Activated CD8-positive, alpha-beta T cell treated with anti-CD3 and anti-CD28 coated beads for 36 hours (primary cell): ENCODE measurements around the gene CCRL2. TPM values are rescaled to one million over a fixed set of nuclear protein-coding genes. Genes with fewer than 3 reads are reported as not detected.
"Not testable (repeated sequence)": the region's sequence is repeated elsewhere in the genome, so short reads cannot be mapped to it uniquely, and the experiment has no call there.

ENCODE experiments used
- ATAC-seq: fragments of 200-7000 bp; cut with Tn5 transposase; one replicate; pipeline ENCODE4 v1.10.0; 2021; ENCODE audit warnings: mild to moderate bottlenecking, moderate library complexity
- CTCF ChIA-PET: fragments of 350-600 bp; sonication (Branson Sonifier 250); formaldehyde crosslinking; loops from one replicate; lab custom pipeline; 2021; ENCODE audit warnings: antibody characterized with exemption; lab: Charles Lee
- POLR2A ChIA-PET: fragments of 350-600 bp; sonication (Branson Sonifier 250); formaldehyde crosslinking; loops from one replicate; lab custom pipeline; 2021; ENCODE audit warnings: antibody characterized with exemption; lab: Charles Lee
- DNase-seq: peaks from one replicate; pipeline ENCODE4 v3.0.0-alpha.2; 2020
- H3K27ac Mint-ChIP-seq: one replicate; pipeline ENCODE4 v1.8.0; 2021; ENCODE audit warnings: mild to moderate bottlenecking, mixed read lengths
- H3K27me3 Mint-ChIP-seq: one replicate; pipeline ENCODE4 v1.8.0; 2021; ENCODE audit warnings: mixed read lengths
- H3K36me3 Mint-ChIP-seq: one replicate; pipeline ENCODE4 v1.8.0; 2021; ENCODE audit warnings: low read depth, mixed read lengths
- H3K4me1 Mint-ChIP-seq: one replicate; pipeline ENCODE4 v1.8.0; 2021; ENCODE audit warnings: low read depth, mixed read lengths
- H3K4me3 Mint-ChIP-seq: one replicate; pipeline ENCODE4 v1.8.0; 2021; ENCODE audit warnings: mild to moderate bottlenecking, moderate library complexity, mixed read lengths
- H3K9me3 Mint-ChIP-seq: one replicate; pipeline ENCODE4 v1.8.0; 2021; ENCODE audit warnings: mixed read lengths
- CTCF ChIP-seq: fragments of 200-600 bp; IDR thresholded peaks from one replicate; pipeline ENCODE4 v1.8.0; 2022; ENCODE audit warnings: antibody characterized with exemption, mild to moderate bottlenecking
- intact Hi-C: fragments of 100-400 bp; cut with micrococcal nuclease; formaldehyde crosslinking; loops from one replicate; pipeline ENCODE4 v1.10.0; 2022
- total RNA-seq, 2 experiments: library from RNA; stranded (reverse); gene quantifications; one replicate each; pipeline ENCODE4 v1.2.3, GENCODE V29; 2021

Gene CCRL2
- total RNA-seq, 2 experiments from 2014 or later = 2.8 TPM

- no peaks in the 10 kb centered on the region for H3K4me1 Mint-ChIP-seq
Observed at GRCh38 chr3:46422617-46423016, 15.6 kb downstream of the CCRL2 start.

GRCh38 chr3:46423588-46423987 lies 16.5 kb downstream of the CCRL2 start:
- H3K4me1 Mint-ChIP-seq = no peaks in the 10 kb centered on the region
- CTCF ChIA-PET = interaction anchor here (1.3 kb wide), 1 partner anchor 206 kb away, joined by 3 read pairs; no protein-coding TSS in a partner anchor
- TF ChIP-seq CTCF = no peak
- H3K36me3 Mint-ChIP-seq = no peaks in the 10 kb centered on the region
- POLR2A ChIA-PET = no interaction called here
- intact Hi-C loops = no loop called here
- ATAC-seq (no peak), DNase-seq (no peak)
- no peaks in the 10 kb centered on the region for H3K9me3 Mint-ChIP-seq
- no peaks in the 10 kb centered on the region for H3K27me3 Mint-ChIP-seq
- no peak overlapping the region for H3K4me3 Mint-ChIP-seq
- no peak overlapping the region for H3K27ac Mint-ChIP-seq

More at GRCh38 chr3:46422617-46423016, 15.6 kb downstream of the CCRL2 start:
- ChIA-PET POLR2A (no interaction called here), CTCF (no interaction called here)
- no peak for TF ChIP-seq CTCF
- no peak overlapping the region for H3K4me3 Mint-ChIP-seq
- H3K36me3 Mint-ChIP-seq = no peaks in the 10 kb centered on the region
- DNase-seq (no peak), ATAC-seq (no peak)
- H3K27me3 Mint-ChIP-seq = no peaks in the 10 kb centered on the region
- no peaks in the 10 kb centered on the region for H3K9me3 Mint-ChIP-seq
- intact Hi-C loops = no loop called here
- H3K27ac Mint-ChIP-seq = no peak overlapping the region

GRCh38 chr3:46426476-46426875 lies 19.4 kb downstream of the CCRL2 start:
- intact Hi-C loops, ATAC-seq, H3K4me3 Mint-ChIP-seq, H3K27ac Mint-ChIP-seq, DNase-seq, H3K36me3 Mint-ChIP-seq, H3K9me3 Mint-ChIP-seq, H3K4me1 Mint-ChIP-seq, H3K27me3 Mint-ChIP-seq: not testable (repeated sequence)
- POLR2A ChIA-PET = interaction anchor here (1.9 kb wide), 1 partner anchor 10 kb away, joined by 5 read pairs; no protein-coding TSS in a partner anchor
- CTCF ChIA-PET = interaction anchor here (1.0 to 1.8 kb wide), 3 partner anchors 22 to 336 kb away, joined by 3 to 6 read pairs (median 3); no protein-coding TSS in a partner anchor

GRCh38 chr3:46427404-46427803 lies 20.3 kb downstream of the CCRL2 start:
- intact Hi-C loops, POLR2A ChIA-PET, H3K4me3 Mint-ChIP-seq, H3K27ac Mint-ChIP-seq, H3K4me1 Mint-ChIP-seq, DNase-seq, H3K27me3 Mint-ChIP-seq, H3K9me3 Mint-ChIP-seq, ATAC-seq, H3K36me3 Mint-ChIP-seq: not testable (repeated sequence)
- CTCF ChIA-PET = interaction anchor here (1.2 to 1.5 kb wide), 2 partner anchors 43 to 49 kb away, joined by 3 to 6 read pairs; no protein-coding TSS in a partner anchor

GRCh38 chr3:46427916-46428833 lies 21.1 kb downstream of the CCRL2 start:
- ATAC-seq = no peak
- Mint-ChIP-seq H3K27ac (no peak overlapping the region), H3K4me3 (no peak overlapping the region), H3K9me3 (peaks cover 7% of the 10 kb centered on the region), H3K36me3 (no peaks in the 10 kb centered on the region), H3K4me1 (no peaks in the 10 kb centered on the region), H3K27me3 (no peaks in the 10 kb centered on the region)
- no peak for TF ChIP-seq CTCF
- intact Hi-C loops = no loop called here
- POLR2A ChIA-PET = no interaction called here
- no peak for DNase-seq
- CTCF ChIA-PET = interaction anchor here (1.2 to 1.5 kb wide), 2 partner anchors 44 to 50 kb away, joined by 3 to 6 read pairs; no protein-coding TSS in a partner anchor
